B cell (primary cell): Measurements from ENCODE around the gene CXADR.

Source experiments
- EZH2 ChIP-seq: IDR thresholded peaks from 2 replicates; pipeline ENCODE4 v1.6.1; 2012; ENCODE audit warnings: borderline replicate concordance, low read depth, mild to moderate bottlenecking, moderate library complexity, low read length; ENCODE audit not compliant: insufficient read depth, poor library complexity, severe bottlenecking
- TF ChIP-seq, protein P1 (sequence below): fragments of 200-600 bp; IDR thresholded peaks from one replicate; pipeline ENCODE4 v1.8.0; 2022; ENCODE audit warnings: antibody characterized with exemption, mild to moderate bottlenecking

DNA sequence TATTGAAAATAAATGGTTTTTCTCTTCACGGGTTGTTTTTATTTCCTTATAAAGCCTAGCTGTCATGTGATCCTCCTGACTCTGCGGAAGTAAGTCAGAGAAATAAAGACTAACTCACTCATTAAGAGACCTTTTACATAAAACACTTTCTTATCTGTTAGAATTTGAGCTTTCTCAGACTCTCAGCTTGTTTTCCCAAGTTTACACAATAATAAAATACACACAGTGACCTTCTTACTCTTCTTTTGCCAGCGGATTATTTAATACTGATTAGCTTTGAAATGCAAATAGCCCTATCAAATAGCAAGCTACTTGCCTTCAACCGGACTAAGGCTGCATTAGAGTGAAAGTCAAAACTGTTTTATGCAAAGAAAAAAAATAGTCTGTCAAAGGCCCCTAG lies 45.5 kb upstream of the CXADR start:
- TF ChIP-seq, protein P1, sequence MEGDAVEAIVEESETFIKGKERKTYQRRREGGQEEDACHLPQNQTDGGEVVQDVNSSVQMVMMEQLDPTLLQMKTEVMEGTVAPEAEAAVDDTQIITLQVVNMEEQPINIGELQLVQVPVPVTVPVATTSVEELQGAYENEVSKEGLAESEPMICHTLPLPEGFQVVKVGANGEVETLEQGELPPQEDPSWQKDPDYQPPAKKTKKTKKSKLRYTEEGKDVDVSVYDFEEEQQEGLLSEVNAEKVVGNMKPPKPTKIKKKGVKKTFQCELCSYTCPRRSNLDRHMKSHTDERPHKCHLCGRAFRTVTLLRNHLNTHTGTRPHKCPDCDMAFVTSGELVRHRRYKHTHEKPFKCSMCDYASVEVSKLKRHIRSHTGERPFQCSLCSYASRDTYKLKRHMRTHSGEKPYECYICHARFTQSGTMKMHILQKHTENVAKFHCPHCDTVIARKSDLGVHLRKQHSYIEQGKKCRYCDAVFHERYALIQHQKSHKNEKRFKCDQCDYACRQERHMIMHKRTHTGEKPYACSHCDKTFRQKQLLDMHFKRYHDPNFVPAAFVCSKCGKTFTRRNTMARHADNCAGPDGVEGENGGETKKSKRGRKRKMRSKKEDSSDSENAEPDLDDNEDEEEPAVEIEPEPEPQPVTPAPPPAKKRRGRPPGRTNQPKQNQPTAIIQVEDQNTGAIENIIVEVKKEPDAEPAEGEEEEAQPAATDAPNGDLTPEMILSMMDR: no peak
- no peak for TF ChIP-seq EZH2
